GM19239 (cell line): ENCODE measurements around the gene AGAP1.

Experiments
- DNase-seq: peaks from one replicate; pipeline ENCODE4 v3.0.0; 2011; ENCODE audit warnings: low spot score; ENCODE audit not compliant: insufficient read length
- FAIRE-seq: peaks from 2 replicates; lab custom pipeline; 2011; peaks lifted over from hg19 to GRCh38; lab: Jason Lieb, UNC

AGAP1 gene

GRCh38 chr2:235713189-235713588, 219.3 kb downstream of the AGAP1 start:
- DNase-seq (no peak), FAIRE-seq (no peak)

GRCh38 chr2:235715601-235716000, 221.8 kb downstream of the AGAP1 start:
- no peak for FAIRE-seq
- no peak for DNase-seq

GRCh38 chr2:235716875-235717496, 223.1 kb downstream of the AGAP1 start:
- DNase-seq = no peak

GRCh38 chr2:235719146-235719942, 225.5 kb downstream of the AGAP1 start:
- no peak for DNase-seq
- FAIRE-seq = no peak

More at GRCh38 chr2:235716875-235717496, 223.1 kb downstream of the AGAP1 start:
- no peak for FAIRE-seq

DNA sequence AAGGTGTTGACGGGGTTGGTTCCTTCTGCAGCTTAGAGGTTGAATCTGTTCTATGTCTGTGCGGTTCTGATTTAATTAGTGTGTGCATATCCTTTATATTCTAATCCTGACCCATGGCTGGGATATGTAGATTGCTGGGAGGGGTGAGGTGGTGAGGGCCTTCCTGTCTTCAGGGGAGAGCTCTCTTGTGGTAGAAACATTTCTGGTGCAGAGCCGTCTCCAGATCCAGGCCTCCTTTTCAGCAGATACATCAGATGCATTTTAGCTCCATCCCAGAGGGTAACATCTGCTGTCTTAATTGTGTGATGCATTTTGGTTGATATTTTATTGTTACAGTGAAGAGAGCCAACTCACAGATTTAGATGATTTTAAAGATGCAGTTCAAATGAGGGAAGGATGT, 227.8 kb downstream of the AGAP1 start:
- FAIRE-seq (no peak), DNase-seq (no peak)

- FAIRE-seq (no peak), DNase-seq (no peak)
These were observed 229.0 kb downstream of the AGAP1 start for GRCh38 chr2:235722869-235723268.

- FAIRE-seq = no peak
- DNase-seq = no peak
These were observed 229.5 kb downstream of the AGAP1 start for GRCh38 chr2:235723371-235723770.

DNA sequence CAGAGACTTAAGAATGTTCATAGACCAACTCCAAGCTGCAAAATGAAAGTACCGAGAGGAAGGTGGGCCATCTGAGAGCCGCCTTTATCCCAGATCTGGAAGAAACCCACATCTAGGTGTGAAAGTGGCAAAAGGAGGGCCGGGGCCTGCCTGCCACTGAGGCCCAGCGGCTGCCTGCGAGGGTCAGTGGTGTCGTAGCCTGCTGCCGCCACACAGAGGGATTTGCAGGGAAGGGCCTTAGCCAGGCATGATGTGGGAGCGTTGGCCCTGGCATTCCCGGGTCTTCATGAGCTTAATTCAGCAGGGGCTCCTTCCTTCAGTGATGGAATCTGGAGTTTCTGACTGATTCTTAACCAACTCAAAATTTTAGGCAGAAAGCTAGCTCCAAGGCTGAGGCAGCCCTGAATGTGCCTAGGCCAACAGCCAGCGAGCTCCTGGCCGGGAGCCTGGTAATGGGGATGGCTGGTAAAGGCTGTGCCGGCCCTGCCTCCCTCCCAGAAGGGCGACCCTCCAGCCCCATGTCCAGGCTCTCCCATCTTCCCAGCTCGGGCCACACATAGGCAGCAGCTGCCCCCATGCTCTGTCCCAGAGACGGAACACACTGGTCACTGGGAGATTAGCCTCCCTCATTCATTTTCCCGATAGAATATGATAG, 230.1 kb downstream of the AGAP1 start:
- FAIRE-seq = no peak
- no peak for DNase-seq

DNA sequence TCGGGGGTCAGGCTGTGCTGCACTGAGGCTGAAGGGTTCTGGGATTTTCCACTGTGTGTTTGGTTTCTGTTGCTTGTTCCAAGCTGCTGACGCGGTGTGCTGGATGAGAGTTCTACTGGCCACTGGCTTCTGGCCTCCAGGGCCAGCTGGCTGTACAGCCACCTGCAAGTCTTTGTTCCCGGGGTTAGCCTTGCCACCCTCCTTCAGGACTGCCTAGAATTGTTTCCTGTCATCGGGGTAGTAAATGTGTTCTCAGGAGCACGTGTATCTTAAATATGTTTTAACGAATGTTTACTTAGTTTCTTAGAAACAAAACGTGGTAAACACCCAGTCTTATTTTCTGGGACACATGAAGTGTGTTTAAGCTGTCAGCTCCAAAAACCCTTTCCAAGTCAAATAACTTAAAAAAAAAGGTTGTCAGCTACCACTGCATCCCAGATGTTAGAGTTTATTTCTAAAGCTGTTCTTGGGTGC, 231.2 kb downstream of the AGAP1 start:
- FAIRE-seq (no peak), DNase-seq (no peak)

GRCh38 chr2:235725841-235726240, 232.0 kb downstream of the AGAP1 start:
- DNase-seq (no peak), FAIRE-seq (no peak)

GRCh38 chr2:235726554-235726953, 232.7 kb downstream of the AGAP1 start:
- DNase-seq (no peak), FAIRE-seq (no peak)

DNA sequence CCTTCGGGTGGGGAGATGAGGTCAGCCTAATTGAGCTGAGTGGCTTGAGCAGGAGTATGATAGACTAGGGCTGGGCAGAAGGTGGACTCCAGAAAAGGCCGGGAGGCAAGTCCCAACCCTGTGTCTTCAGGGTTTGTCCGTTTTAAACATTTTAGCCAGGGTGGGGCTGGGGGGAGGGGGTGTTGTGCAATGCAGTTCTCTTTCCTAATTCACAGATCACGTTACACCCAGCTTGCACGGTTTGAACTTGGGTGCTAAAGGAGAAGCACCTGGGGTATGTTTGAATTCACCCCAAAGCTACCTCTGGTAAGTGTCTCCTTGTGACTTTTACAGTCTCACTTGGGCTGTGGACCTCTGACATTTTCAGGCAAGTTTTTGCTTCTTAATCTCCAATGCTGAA, 233.3 kb downstream of the AGAP1 start:
- DNase-seq (no peak), FAIRE-seq (no peak)

- FAIRE-seq (no peak), DNase-seq (no peak)
These were observed 234.3 kb downstream of the AGAP1 start for GRCh38 chr2:235727891-235728799.

DNA sequence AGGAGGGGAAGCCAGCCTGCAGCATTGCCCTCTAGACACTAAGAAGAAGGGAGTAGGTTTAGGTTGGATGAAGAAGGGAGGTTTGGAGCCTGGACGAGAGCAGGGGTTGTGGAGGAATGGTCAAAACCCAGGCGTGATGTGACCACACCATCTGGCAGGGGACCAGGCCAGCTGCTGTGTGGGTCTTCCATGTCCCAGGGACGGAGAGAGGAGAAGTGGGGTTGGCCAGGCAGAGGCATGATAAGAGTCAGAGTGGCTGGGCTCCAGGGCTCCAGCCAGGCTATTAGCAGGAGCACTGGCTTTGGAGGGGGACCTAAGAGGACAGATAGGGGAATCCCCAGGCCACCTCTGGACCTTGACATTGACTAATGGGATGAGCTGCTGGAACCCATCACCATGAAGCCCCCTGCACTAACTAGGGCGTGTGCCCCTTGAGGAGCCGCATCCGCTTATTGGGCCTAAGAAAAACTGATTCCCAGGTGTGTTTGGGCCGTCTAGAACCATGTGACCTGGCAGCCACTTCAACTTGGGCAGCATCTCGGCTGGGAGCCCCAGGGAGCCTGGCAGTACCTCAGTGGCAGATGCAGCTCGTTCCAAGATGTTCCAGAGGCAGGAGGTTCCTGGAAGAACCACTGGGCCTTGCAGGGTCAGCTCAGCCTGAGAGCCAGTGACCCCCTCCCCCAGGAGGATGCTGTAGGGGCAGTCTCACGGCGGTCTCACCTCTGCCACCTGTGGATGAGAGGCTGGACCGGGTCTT, 235.1 kb downstream of the AGAP1 start:
- DNase-seq (no peak), FAIRE-seq (no peak)

- FAIRE-seq (no peak), DNase-seq (no peak)
These were observed 235.7 kb downstream of the AGAP1 start for GRCh38 chr2:235729557-235729947.

GRCh38 chr2:235730115-235730514, 236.3 kb downstream of the AGAP1 start:
- no peak for DNase-seq
- FAIRE-seq = no peak

DNA sequence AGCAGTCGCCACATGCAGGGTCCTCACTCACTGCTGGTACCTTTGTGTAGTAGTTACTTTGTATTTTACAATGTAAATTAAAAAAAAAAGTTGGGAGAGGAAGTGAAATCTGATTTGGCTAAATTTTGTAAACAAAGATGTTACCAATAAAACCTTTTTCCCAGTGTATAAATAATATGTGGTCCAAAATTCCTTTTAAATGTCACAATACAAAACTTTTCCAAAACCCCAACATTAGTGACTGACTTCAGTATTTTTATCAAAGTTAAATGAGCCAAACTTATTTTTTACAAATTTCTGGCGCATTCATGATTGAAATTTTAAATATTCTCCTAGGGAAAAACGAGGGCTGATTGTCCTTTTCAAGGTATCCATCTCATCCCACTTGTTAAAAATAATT, 239.9 kb downstream of the AGAP1 start:
- FAIRE-seq (no peak), DNase-seq (no peak)

- DNase-seq = no peak
These were observed 240.3 kb downstream of the AGAP1 start for GRCh38 chr2:235734168-235734567.

GRCh38 chr2:235734688-235735231, 240.9 kb downstream of the AGAP1 start:
- no peak for DNase-seq
- no peak for FAIRE-seq

More at GRCh38 chr2:235734168-235734567, 240.3 kb downstream of the AGAP1 start:
- FAIRE-seq = no peak
